Measurements from ENCODE around the gene SERPINB13.

DNA sequence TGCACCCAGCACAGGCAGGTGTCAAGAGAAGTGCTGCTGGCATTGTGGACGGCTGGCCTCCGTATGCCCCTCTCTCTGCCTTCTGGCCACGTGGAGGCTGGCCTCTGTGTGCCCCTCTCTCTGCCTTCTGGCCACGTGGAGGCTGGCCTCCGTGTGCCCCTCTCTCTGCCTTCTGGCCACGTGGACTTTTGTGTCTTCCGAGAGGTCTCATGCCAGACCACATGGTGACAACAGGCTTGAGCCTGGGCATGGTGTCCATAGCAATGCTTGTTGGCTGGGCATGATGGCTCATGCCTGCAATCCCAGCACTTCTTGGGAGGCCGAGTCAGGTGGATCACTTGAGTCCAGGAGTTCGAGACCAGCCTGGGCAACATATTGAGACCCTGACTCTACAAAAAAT, 19.3 kb upstream of the SERPINB13 start:
- no peak for TF ChIP-seq GATA2 (IDR thresholded peaks at IDR 0.05; ENCODE audit: low read depth, low read length)
- TF ChIP-seq GATA3 (IDR thresholded peaks at IDR 0.05; ENCODE audit: low read depth, low read length): no peak
